ENCODE data around the gene RLN2. TPM values are rescaled to one million over a fixed set of nuclear protein-coding genes. Genes with fewer than 3 reads are reported as not detected.
A peak's percentile ranks its signal among the peaks of the same experiment; 100 is the strongest.
"Not testable (repeated sequence)": the region's sequence is repeated elsewhere in the genome, so short reads cannot be mapped to it uniquely, and the experiment has no call there.

RLN2 gene
- 1 to 10 TPM in 2 of 10 donors, under 1 TPM in 5, not detected in 3; 0.49 to 1.7 (median 0.85) TPM for total RNA-seq
- under 1 TPM; 0.13 to 0.51 TPM for polyA plus RNA-seq
- long read RNA-seq, donor 1 = 0 reads
- long read RNA-seq, donor 2 = 0 reads
- long read RNA-seq, donor 3 = 0 reads

GRCh38 chr9:5303840-5304795 lies at the start of gene RLN2:
TSS of gene RLN2 (minus strand) at chr9:5304716. CDS start at chr9:5304580, 136 bp downstream.
- intact Hi-C loops (cut with DNase I); H3K9me3 ChIP-seq; H3K36me3 ChIP-seq; H3K4me1 ChIP-seq; H3K27ac ChIP-seq; H3K27me3 ChIP-seq; DNase-seq: not testable (repeated sequence)
- WGBS, 2 donors = 23 to 30% methylated on average over 15 of the region's 50 CpGs
- H3K4me3 ChIP-seq = peak within 1 kb of the TSS in 3 of 10 donors; percentile 8 to 31 (median 18)
- ATAC-seq = peak; percentile 98 to 100 (median 100)

- 91 to 98% methylated on average over 2 of the region's 2 CpGs for WGBS, 2 donors
- Histone ChIP-seq H3K9me3 (peaks cover 0 to 17% (median 0%) of the 10 kb centered on the region in 11 donors), H3K36me3 (peaks cover 0 to 14% (median 0%) of the 10 kb centered on the region in 9 donors), H3K4me1 (peaks cover 0 to 35% (median 8%) of the 10 kb centered on the region in 9 donors), H3K27ac (no peak overlapping the region), H3K27me3 (no peaks in the 10 kb centered on the region), H3K4me3 (no peak overlapping the region)
- intact Hi-C loops (cut with DNase I) = no loop called here
- no peak for TF ChIP-seq CTCF (IDR thresholded peaks at IDR 0.05)
- ATAC-seq = no peak
- no peak for DNase-seq
These were observed 49.7 kb upstream of the RLN2 start for GRCh38 chr9:5354184-5354583.

GRCh38 chr9:5352637-5353248 lies 48.2 kb upstream of the RLN2 start:
- ATAC-seq (no peak), DNase-seq (no peak)
- Histone ChIP-seq H3K36me3 (peaks cover 0 to 6% (median 0%) of the 10 kb centered on the region in 9 donors), H3K4me1 (peaks cover 0 to 28% (median 6%) of the 10 kb centered on the region in 9 donors), H3K9me3 (peaks cover 0 to 21% (median 0%) of the 10 kb centered on the region in 11 donors), H3K27ac (peak overlapping the region in 1 of 10 donors; percentile 1), H3K4me3 (no peak overlapping the region), H3K27me3 (no peaks in the 10 kb centered on the region)
- 66% methylated on average over 1 of the region's 1 CpG for WGBS, 2 donors
- intact Hi-C loops (cut with DNase I) = no loop called here
- TF ChIP-seq CTCF (IDR thresholded peaks at IDR 0.05) = no peak

- H3K4me3 ChIP-seq = peak within 1 kb of the TSS in 6 of 10 donors; percentile 4 to 32 (median 26)
- H3K9me3 ChIP-seq; H3K27me3 ChIP-seq; DNase-seq; H3K27ac ChIP-seq; H3K36me3 ChIP-seq; intact Hi-C loops (cut with DNase I); H3K4me1 ChIP-seq: not testable (repeated sequence)
- 18 to 28% methylated on average over 14 of the region's 50 CpGs for WGBS, 2 donors
- ATAC-seq = peak; percentile 95 to 100 (median 100)
These were observed 34.8 kb upstream of the RLN2 start, which contains the start of gene RLN1 for GRCh38 chr9:5338992-5339981. TSS of gene RLN1 (minus strand) at chr9:5339876. CDS start at chr9:5339746, 130 bp downstream.
